SU-DHL-6 (cell line): Measurements from ENCODE around the gene ZBP1.

Experiments used
- H2AFZ ChIP-seq: fragments of 200-600 bp; sonication (generic); 2 replicates; pipeline ENCODE4 v1.6.1; 2014; ENCODE audit warnings: low read depth, mild to moderate bottlenecking, moderate library complexity, mixed read lengths, antibody characterized with exemption, low read length; ENCODE audit not compliant: severe bottlenecking
- H3F3A ChIP-seq: fragments of 200-600 bp; shearing (Covaris generic); 2 replicates; pipeline ENCODE4 v1.6.0; 2016; ENCODE audit warnings: antibody characterized with exemption, mild to moderate bottlenecking; ENCODE audit not compliant: insufficient read depth
- H3K27ac ChIP-seq: fragments of 200-600 bp; sonication (generic); 2 replicates; pipeline ENCODE4 v1.5.1; 2016; ENCODE audit warnings: low read depth, mild to moderate bottlenecking, low read length, moderate library complexity, mixed read lengths
- H3K27me3 ChIP-seq: fragments of 200-600 bp; sonication (generic), shearing (Covaris generic); 2 replicates; pipeline ENCODE4 v1.6.0; 2014; ENCODE audit warnings: mild to moderate bottlenecking, low read length
- H3K36me3 ChIP-seq: fragments of 200-600 bp; sonication (generic); 2 replicates; pipeline ENCODE4 v1.6.1; 2014; ENCODE audit warnings: mild to moderate bottlenecking, low read length, mixed read lengths
- H3K4me2 ChIP-seq: fragments of 300-600, 200-600 bp; shearing (Covaris generic), sonication (generic); 2 replicates; pipeline ENCODE4 v1.6.0; 2014; ENCODE audit warnings: low read length, low read depth, mild to moderate bottlenecking; ENCODE audit not compliant: poor library complexity, severe bottlenecking
- H3K4me3 ChIP-seq: fragments of 200-600 bp; sonication (generic); 2 replicates; pipeline ENCODE4 v1.5.1; 2014; ENCODE audit warnings: antibody characterized with exemption, low read length, mild to moderate bottlenecking, mixed read lengths; ENCODE audit not compliant: insufficient read depth, poor library complexity, severe bottlenecking
- H3K79me2 ChIP-seq: fragments of 200-600 bp; sonication (generic); 2 replicates; pipeline ENCODE4 v1.6.1; 2014; ENCODE audit warnings: mild to moderate bottlenecking, low read length, moderate library complexity; ENCODE audit not compliant: insufficient read depth
- H3K9ac ChIP-seq: fragments of 200-600 bp; sonication (generic); 2 replicates; pipeline ENCODE4 v1.7.0; 2014; ENCODE audit warnings: mild to moderate bottlenecking, low read length
- H3K9me2 ChIP-seq: fragments of 200-600 bp; sonication (generic); replicated peaks from 2 replicates; pipeline ENCODE4 v1.6.1; 2014; ENCODE audit warnings: low read length; ENCODE audit not compliant: insufficient read depth
- H3K9me3 ChIP-seq: fragments of 200-600 bp; sonication (generic); 2 replicates; pipeline ENCODE4 v1.6.1; 2014; ENCODE audit warnings: low read length, mixed read lengths; ENCODE audit not compliant: insufficient read depth
- H4K20me1 ChIP-seq: fragments of 200-600 bp; sonication (generic); 2 replicates; pipeline ENCODE4 v1.6.1; 2014; ENCODE audit warnings: low read depth, mild to moderate bottlenecking, antibody characterized with exemption, low read length, moderate library complexity, mixed read lengths
- EZH2phosphoT487 ChIP-seq: fragments of 200-600 bp; sonication (generic), shearing (Covaris generic); conservative IDR thresholded peaks from 2 replicates; pipeline ENCODE4 v1.6.1; 2018; ENCODE audit warnings: mild to moderate bottlenecking, antibody characterized with exemption, low read length, moderate library complexity, mixed read lengths
- TF ChIP-seq, protein P1 (sequence below): fragments of 200-600 bp; sonication (generic); IDR thresholded peaks from one replicate; pipeline ENCODE4 v1.5.1; 2017; ENCODE audit warnings: antibody characterized with exemption, mild to moderate bottlenecking, low read length, moderate library complexity; ENCODE audit not compliant: insufficient read depth, poor library complexity, severe bottlenecking

Gene ZBP1

DNA sequence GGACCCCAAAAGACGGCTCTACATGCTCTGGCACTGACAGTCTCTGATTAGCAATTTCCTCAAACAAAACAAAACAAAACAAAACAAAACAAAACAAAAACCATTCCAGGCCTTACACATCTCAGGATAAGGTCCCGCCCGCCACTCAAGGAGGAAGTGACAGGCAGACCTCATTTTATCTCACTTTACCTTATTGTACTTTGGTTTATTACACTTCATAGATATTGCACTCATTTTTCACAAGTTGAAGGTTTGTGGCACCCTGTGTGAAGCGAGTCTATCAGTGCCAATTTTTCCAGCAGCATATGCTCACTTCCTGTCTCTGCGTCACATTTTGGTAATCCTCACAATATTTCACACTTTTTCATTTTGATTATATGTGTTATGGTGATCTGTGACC, 15.2 kb downstream of the ZBP1 start:
- Histone ChIP-seq H3K36me3 (no peaks in the 10 kb centered on the region), H3K9me3 (no peaks in the 10 kb centered on the region), H4K20me1 (no peaks in the 10 kb centered on the region), H3K9ac (no peak overlapping the region), H3K4me3 (no peak overlapping the region), H3K27me3 (no peaks in the 10 kb centered on the region), H3K79me2 (no peaks in the 10 kb centered on the region), H3K4me2 (no peak overlapping the region), H2AFZ (no peak overlapping the region), H3K9me2 (no peaks in the 10 kb centered on the region), H3F3A (no peaks in the 10 kb centered on the region), H3K27ac (no peak overlapping the region)
- no peak for TF ChIP-seq EZH2phosphoT487
- TF ChIP-seq, protein P1, sequence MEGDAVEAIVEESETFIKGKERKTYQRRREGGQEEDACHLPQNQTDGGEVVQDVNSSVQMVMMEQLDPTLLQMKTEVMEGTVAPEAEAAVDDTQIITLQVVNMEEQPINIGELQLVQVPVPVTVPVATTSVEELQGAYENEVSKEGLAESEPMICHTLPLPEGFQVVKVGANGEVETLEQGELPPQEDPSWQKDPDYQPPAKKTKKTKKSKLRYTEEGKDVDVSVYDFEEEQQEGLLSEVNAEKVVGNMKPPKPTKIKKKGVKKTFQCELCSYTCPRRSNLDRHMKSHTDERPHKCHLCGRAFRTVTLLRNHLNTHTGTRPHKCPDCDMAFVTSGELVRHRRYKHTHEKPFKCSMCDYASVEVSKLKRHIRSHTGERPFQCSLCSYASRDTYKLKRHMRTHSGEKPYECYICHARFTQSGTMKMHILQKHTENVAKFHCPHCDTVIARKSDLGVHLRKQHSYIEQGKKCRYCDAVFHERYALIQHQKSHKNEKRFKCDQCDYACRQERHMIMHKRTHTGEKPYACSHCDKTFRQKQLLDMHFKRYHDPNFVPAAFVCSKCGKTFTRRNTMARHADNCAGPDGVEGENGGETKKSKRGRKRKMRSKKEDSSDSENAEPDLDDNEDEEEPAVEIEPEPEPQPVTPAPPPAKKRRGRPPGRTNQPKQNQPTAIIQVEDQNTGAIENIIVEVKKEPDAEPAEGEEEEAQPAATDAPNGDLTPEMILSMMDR: no peak

- Histone ChIP-seq H3K9me2 (no peaks in the 10 kb centered on the region), H3K9me3 (no peaks in the 10 kb centered on the region), H3K4me2 (no peak overlapping the region), H3K36me3 (no peaks in the 10 kb centered on the region), H3K9ac (no peak overlapping the region), H3K79me2 (no peaks in the 10 kb centered on the region), H3K27me3 (no peaks in the 10 kb centered on the region), H2AFZ (no peak overlapping the region), H3F3A (no peaks in the 10 kb centered on the region), H4K20me1 (no peaks in the 10 kb centered on the region), H3K27ac (no peak overlapping the region), H3K4me3 (no peak overlapping the region)
- no peak for TF ChIP-seq EZH2phosphoT487
- TF ChIP-seq, protein P1: no peak
These were observed 17.1 kb downstream of the ZBP1 start for GRCh38 chr20:57603120-57603519.

DNA sequence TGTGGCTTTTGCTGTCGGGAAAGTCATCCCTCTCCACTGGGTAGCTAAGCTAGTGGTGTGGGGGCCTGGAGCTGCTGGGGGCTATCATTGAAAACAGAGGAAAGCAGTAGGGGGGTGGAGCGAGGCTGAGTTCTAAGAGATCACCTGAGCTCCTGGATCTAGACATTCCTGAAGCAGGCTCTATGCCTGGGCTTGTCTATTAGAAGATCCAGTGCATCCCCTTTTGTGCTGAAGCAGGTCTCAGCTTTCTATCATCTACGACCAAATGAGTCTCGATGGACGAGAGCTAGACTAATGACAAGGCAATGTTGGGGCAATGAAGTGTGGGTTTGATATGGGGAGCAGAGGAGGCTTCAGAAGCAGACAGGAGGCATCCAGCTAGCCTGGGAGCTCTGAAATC, 18.5 kb downstream of the ZBP1 start:
- no peak overlapping the region for H2AFZ ChIP-seq
- H3K4me3 ChIP-seq: no peak overlapping the region
- no peaks in the 10 kb centered on the region for H3F3A ChIP-seq
- H3K9me3 ChIP-seq: no peaks in the 10 kb centered on the region
- TF ChIP-seq EZH2phosphoT487: no peak
- TF ChIP-seq, protein P1: no peak
- no peak overlapping the region for H3K9ac ChIP-seq
- H3K79me2 ChIP-seq: no peaks in the 10 kb centered on the region
- no peaks in the 10 kb centered on the region for H3K27me3 ChIP-seq
- H3K27ac ChIP-seq: no peak overlapping the region
- no peak overlapping the region for H3K4me2 ChIP-seq
- no peaks in the 10 kb centered on the region for H3K9me2 ChIP-seq
- no peaks in the 10 kb centered on the region for H3K36me3 ChIP-seq
- H4K20me1 ChIP-seq: no peaks in the 10 kb centered on the region

- H3K9me3 ChIP-seq: no peaks in the 10 kb centered on the region
- no peak overlapping the region for H2AFZ ChIP-seq
- H3K79me2 ChIP-seq: no peaks in the 10 kb centered on the region
- H3K9ac ChIP-seq: no peak overlapping the region
- H4K20me1 ChIP-seq: no peaks in the 10 kb centered on the region
- no peak overlapping the region for H3K27ac ChIP-seq
- no peaks in the 10 kb centered on the region for H3K27me3 ChIP-seq
- no peak overlapping the region for H3K4me2 ChIP-seq
- no peaks in the 10 kb centered on the region for H3F3A ChIP-seq
- no peak for TF ChIP-seq EZH2phosphoT487
- TF ChIP-seq, protein P1: no peak
- no peaks in the 10 kb centered on the region for H3K9me2 ChIP-seq
- no peaks in the 10 kb centered on the region for H3K36me3 ChIP-seq
- H3K4me3 ChIP-seq: no peak overlapping the region
These were observed 19.0 kb downstream of the ZBP1 start for GRCh38 chr20:57601211-57601570.
